Stimulated activated CD4-positive, alpha-beta T cell treated with anti-CD3 and anti-CD28 coated beads, Interleukin-2, amount 100 ng/mL, for 4 hours (primary cell): ENCODE results near the gene GHRH.

ENCODE experiments used
- DNase-seq: peaks from one replicate; pipeline ENCODE4 v3.0.0-alpha.2; 2020; ENCODE audit warnings: low read depth

The GHRH gene

DNA sequence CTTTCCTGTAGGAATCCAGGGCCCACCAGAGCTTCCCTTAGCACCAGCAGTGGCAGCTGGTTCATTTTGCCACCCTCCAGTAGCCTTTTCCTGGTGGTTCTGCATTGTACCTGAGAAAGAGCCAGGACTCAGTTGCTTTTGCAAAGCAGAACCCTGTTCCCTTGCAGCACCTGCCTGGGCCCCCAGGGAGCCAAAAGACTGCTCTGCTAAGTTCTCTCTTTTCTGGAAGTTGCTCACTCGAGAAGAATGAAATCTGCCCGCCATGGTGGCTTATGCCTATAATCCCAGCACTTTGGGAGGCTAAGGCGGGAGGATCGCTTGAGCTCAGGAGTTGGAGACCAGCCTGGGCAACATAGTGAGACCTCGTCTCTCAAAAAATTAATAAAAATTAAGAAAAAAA is 24.0 kb downstream of the GHRH start:
- no peak for DNase-seq

DNA sequence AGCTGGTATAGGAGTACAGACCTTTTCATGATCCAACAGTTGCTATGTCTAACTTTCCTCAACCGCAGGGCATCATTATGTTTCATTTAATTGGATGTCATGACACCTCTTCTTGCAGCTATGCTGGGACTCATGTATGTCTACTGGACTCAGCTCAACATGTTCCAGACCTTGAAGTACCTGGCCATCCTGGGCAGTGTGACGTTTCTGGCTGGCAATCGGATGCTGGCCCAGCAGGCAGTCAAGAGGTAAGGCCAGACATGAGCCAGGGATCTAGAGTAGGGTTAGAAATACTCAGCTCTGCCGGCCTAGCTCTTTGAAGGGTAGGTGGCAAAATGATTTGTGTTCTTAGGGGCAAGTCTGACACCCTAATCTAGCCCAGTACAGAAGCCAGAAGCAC is 25.2 kb downstream of the GHRH start:
- no peak for DNase-seq

DNA sequence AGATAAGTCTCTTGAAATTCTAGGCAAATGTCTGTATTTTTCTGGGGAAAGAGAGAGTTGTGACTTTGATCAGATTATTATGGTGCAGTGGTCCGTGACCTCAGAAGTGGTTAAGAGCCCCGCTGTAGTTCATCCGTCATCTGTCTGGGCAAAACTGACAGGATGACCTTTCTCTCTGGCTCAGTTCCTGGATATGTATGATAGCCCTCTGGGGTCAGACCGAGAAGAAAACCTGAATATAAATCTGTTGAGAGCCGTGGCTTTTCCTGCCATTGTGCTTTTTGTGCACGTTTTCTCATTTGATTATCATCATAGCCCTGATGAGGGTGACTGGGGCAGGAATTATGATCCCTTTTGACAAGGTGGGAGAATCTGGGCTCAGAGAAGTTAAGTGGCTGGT is 26.5 kb downstream of the GHRH start:
- DNase-seq: no peak

- DNase-seq: no peak
Observed at GRCh38 chr20:37234254-37234581, 27.4 kb downstream of the GHRH start.

- no peak for DNase-seq
Observed at GRCh38 chr20:37233548-37234253, 27.9 kb downstream of the GHRH start.

GRCh38 chr20:37231947-37232630 is 29.5 kb downstream of the GHRH start:
- no peak for DNase-seq

DNA sequence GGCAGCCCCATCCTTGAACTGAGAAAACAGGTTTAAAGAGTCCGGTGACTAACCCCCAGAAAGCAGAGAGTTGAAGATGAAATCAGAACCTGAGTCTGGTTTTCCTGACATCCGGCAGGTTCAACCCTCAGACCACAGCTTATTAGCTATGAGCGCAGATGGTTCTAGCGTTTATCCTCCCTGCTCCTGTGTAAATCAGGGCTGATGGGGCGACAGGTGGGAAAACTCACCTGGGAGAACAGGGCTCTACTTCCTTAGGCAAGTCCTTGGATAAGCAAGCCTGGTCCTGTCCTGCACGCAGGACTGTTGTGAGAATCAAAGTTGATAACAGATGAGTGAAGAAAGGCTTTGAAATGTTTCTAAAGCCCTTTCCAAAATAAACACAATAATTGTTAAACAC is 31.4 kb downstream of the GHRH start:
- no peak for DNase-seq

DNA sequence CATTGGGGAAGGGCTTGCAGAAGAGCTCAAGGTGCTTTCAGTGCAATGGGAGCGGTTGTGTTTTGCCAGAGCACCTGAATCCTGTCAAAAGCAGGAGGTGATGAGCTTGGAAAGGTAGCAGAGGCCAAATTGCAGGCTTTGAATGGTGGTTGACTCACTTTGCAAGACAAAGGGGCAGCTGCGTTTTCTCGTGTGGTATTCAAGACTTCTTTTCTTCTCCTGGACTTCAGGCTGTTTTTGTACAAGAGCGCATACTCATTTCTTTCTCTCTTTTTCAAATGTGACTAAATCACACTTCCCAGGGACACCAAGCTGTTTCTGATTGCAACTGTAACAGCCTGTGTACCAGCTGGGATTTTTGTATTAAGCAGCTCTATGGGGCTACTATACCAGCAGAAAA is 32.3 kb downstream of the GHRH start:
- DNase-seq: no peak

DNA sequence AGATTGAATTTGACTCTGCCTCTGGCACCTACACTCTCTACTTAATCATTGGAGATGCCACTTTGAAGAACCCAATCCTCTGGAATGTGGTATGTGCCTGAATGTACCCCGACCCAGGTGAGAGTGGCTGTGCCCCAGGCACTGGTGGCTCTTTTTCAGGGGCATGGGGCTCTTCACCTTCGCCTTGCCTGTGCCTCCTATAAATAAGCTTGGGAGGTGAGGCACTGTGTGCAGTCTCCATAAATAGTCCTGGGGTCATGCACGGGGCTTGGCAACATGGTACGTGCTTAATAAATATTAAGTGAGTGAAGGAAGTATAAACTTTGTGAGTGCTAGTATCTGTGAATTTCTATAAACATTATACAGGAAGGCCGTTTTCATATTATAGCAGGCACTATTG is 33.0 kb downstream of the GHRH start:
- no peak for DNase-seq

- DNase-seq: no peak
Observed at GRCh38 chr20:37228082-37228481, 33.5 kb downstream of the GHRH start.

DNA sequence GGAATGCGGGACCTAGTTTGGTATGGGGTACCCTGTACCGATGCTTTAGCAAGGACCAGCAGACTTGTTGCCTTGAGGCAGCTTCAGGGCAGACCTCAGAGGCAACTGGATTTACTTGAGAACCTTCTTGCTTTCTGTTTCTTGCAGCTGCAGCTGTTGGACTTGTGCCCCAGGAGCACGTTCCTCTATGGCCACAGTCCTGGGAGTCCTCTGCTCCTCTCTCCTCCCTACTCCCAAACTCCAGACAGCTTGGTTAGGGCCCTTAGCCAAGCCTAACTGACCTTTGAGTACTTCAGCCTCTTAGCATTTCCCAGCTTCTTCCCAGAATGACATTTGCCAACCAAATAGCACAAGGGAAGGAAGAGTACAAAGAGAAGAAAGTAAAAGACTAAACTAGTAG is 34.7 kb downstream of the GHRH start:
- DNase-seq: no peak

DNA sequence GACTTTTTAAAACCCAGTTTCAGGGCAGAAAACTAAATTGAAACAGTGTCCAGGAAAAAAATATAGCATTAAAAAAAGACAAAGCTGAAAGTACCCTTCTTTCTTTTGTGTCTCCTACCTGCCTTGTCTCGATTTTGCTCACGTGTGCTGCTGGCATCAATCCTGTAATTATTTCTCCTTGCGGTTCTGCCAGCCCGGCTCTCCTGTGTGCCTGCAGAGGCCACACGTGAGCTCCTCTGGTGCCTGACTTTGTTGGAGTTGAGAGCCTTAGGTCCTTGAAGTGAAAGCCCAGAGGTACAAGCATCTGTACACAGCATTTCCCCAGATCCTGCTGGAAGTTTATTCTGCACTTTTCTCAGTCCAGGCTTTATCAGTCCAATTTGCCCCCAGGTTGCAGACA is 36.5 kb downstream of the GHRH start:
- no peak for DNase-seq

- no peak for DNase-seq
Observed at GRCh38 chr20:37223053-37223452, 38.6 kb downstream of the GHRH start.

GRCh38 chr20:37222086-37222485 is 39.5 kb downstream of the GHRH start:
- DNase-seq: no peak

DNA sequence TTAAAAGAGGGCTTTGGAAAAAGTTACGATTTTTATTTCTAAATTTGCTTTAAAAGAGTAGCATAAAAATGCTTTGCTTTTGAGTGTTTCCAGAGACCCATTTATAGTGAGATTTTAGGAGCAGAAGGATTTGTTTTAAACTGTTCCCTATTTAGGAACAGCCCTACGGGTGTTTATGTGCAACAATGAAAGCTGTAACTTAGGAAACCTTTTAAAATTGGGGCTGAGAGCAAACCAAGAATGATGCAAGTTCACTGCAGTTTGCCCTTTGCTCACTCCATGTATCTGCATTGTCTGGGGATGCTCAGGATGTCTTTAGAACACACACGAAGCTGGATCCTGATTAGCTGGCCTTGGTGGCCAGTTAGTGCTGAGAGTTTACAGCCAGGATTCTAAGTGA is 40.9 kb downstream of the GHRH start:
- DNase-seq: no peak

DNA sequence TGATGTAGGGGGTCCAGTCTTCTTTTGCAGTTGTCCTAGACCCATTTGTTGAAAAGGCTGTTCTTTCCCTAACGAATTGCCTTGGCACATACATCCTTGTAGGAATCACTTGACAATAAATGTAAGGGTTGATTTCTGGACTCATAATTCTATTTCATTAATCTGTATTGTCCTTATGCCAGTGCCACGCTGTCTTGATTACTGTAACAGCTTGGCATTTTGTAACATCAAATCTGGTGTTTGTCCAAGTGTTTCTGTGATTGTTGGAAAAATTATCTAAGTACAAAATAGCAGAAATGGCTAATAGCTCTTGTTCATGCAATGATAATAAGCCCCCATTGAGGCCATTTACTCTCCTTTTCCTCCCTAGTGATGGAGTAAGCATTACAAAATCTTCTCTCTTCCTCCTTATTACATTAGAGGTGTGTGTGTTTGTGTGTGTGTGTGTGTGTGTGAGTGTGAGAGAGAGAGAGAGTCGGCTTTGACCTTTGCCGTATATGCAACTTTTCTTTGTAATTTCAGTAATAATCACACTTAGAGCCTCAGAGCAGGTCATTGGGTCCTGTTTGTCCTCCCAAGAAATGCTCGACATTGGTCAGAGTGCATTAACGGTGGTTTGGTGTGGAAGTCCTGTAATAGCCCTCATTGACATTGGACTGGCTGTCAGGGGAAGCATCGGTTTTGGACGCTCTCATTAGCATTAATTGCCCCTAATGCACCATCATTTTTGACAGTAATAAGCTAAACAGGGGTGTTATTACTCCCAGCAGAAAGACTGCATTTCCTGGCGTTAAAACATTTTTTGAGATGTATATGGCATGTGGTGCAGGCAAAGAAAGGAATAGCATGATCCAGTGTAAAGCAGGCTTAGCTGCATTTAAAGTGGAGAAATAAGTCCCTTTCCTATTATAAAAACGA is 41.6 kb downstream of the GHRH start:
- DNase-seq: no peak

DNA sequence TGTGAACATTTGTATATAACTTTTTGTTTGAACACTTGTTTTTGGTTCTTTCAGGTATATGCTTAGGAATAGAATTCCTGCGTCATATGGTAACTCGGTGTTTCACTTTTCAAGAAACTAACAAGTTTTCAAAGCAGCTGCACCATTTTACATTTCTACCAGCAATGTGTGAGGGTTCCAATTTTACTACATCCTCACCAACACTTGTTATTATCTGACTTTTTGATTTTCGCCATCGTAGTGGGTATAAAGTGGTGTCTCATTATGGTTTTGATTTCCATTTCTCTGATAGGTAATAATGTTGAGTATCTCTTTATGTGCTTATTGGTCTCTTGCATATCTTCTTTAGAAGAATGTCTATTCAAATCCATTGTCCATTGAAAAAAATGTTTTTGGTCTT is 42.6 kb downstream of the GHRH start:
- no peak for DNase-seq

DNA sequence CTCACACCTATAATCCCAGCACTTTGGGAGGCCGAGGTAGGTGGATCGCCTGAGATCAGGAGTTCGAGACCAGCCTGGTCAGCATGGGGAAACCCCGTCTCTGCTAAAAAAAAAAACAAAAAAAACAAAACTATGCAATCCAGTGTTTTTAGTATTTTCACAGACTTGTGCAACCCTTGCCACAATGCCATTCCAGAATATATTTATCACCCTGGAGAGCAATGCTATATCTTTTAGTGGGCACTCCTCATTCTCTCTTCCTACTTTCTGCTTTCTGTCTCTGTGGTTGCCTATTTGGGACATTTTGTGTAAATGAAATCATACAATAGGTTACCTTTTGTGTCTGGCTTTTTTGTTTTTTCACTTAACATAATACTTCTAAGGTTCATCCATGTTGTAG is 43.2 kb downstream of the GHRH start:
- DNase-seq: no peak

DNA sequence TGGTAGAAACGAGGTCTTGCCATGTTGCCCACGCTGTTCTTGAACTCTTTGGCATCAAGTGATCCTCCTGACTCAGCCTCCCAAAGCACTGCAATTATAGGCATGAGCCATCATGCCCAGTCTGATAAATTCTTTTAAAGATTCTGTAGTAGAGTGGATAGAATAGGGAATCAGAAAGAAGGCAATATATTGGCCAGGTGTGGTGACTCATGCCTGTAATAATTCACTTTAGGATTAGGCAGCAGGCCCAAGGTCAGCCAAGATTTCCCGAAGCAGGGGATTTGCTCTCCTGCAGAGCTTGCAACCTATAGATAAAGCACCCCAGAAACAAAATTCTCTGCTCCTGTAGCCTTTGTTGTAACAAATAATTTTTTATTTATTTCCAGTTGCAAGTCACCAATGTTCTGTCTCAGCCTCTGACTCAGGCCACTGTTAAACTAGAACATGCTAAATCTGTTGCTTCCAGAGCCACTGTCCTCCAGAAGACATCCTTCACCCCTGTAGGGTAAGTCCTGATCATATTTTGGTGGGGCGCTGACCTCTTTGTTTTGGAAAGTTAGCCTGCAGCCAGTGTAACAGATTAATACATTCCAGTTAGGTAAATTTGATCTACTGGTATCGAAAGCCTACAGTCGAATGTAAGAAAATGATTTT is 51.8 kb downstream of the GHRH start:
- no peak for DNase-seq

DNA sequence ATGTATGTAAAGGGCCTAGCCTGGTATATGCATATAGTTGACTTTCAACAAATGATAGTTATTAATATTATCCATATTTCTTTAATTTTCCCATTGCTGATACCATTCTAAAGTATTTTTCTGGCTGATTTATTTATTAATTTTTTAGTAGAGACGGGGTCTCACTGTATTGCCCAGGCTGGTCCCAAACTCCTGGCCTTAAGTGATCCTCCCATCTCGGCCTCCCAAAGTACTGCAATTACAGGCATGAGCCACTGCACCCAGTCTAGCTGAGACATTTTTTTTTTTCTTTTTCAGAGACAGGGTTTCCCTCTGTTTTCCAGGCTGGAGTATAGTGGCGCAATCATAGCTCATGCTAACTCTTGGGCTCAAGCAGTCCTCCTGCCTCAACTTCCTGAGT is 52.4 kb downstream of the GHRH start:
- no peak for DNase-seq

GRCh38 chr20:37207171-37207570 is 54.4 kb downstream of the GHRH start:
- no peak for DNase-seq

DNA sequence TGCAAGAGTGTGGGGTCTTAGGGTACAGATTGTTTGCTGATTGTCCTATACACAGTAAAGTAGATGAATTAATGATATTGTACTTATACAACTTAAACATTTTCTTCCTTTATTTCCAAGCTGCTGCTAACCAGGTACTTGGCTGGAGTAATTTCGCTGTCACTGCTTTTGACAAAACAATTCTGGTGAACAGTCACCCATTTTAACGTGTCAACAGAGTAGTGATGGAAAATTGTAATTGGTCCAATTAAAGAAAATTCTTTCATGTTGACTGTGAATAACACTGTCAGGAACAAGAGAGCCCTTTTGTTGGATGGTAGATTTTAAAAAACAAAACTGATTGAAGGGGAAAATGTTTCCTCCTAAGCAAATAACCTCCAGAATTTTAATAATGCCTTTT is 55.8 kb downstream of the GHRH start:
- no peak for DNase-seq

DNA sequence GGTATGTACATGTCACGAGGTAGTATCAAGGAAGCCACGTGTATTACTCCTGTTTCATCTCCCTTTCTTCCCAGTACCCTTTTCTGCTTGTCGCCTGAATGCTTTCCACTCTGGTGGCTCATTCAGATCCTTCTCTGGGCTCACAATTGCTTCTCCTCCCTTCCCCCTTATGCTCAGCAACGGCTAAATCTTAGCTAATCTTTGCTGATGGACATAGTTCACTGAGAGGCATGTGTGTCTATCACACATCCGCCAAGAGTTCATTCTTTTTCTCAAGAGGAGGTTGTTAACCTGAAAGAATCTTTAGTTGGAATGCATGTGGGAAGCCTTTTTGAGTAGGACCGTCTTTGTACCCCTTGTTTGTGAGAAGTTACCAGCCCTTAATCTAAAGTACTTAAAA is 56.5 kb downstream of the GHRH start:
- no peak for DNase-seq
